Vagina (tissue), 2 donors: Measurements from ENCODE around the gene NPPC.

Source experiments
- CTCF ChIP-seq, 3 experiments: fragments of 450-650 bp in 2 of 3; fragments of 200-600 bp in 1 of 3; sonication (generic) in 1 of 3; IDR thresholded peaks; one replicate each; pipeline ENCODE4 v1.5.1; 2017 to 2019; ENCODE audit warnings: antibody characterized with exemption in 3 of 3, mild to moderate bottlenecking in 2 of 3, moderate library complexity in 2 of 3
- POLR2A ChIP-seq, 2 donors: fragments of 450-650 bp; IDR thresholded peaks; one replicate each; pipeline ENCODE4 v1.6.1; 2017; ENCODE audit warnings: antibody characterized with exemption in 2 of 2, mild to moderate bottlenecking in 2 of 2, moderate library complexity in 2 of 2
- POLR2AphosphoS5 ChIP-seq, 2 donors: sonication (generic); formaldehyde crosslinking; IDR thresholded peaks; one replicate each; pipeline ENCODE4 v1.9.0; 2017; ENCODE audit warnings: antibody characterized with exemption in 2 of 2, mild to moderate bottlenecking in 2 of 2, low read depth in 1 of 2; ENCODE audit not compliant: insufficient read depth in 1 of 2

DNA sequence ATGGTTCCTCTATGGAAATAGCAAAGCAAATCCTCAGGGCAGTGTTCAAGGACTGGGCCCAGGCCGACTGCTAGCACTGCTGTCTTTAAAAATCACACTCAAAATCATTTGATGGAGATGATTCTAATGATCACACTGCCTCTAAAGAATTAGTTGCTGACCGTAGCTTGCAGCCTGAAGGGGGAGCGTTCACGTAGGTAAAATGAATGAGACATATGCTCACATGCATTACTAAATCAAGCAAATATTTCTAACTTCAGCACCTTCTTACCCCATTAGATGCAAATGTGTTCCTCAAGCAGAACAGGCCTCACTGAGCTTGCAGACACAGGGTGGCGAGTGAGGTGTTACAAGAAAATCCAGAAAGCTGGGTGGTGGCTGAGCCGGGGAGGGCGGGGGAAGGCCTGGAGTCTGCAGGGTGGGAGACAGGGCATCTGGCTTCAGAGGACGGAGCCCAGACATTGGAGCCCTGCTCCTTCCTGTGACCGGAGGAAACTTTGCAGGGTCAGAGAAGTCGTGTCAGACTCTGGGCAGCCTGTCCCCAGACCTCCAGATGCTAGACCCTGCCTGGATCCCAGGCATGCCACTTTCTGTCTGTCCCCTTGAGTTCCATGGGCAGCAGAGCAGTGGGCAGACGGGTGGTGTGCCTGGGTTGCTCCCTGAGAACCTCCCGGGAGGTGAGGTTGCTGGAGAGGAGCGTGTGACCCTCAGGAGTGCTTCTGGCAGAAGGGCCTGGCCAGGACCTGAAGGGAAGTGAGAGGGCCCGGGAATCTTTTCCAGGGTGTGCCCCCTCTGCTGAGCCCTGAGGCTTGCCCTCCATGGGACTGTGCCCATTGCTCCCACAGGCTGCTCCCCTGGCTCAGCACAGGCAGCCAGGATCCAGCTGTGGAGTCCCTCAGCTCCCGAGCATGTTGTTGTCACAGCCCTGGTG is 7.1 kb upstream of the NPPC start:
- TF ChIP-seq CTCF (IDR thresholded peaks at IDR 0.05) (no peak), POLR2AphosphoS5 (IDR thresholded peaks at IDR 0.05; ENCODE audit: insufficient read depth in 1 of 2, low read depth in 1 of 2) (no peak), POLR2A (IDR thresholded peaks at IDR 0.05) (no peak)
